IPS-NIHi11 (cell line): ENCODE measurements around the gene ZNF783.
"Not testable (repeated sequence)": the region's sequence is repeated elsewhere in the genome, so short reads cannot be mapped to it uniquely, and the experiment has no call there.

Experiments
- DNase-seq: peaks from one replicate; pipeline ENCODE4 v3.0.0; 2012; ENCODE audit warnings: mixed read lengths, low spot score

Gene ZNF783

GRCh38 chr7:149330914-149331567 is 69.0 kb downstream of the ZNF783 start:
- no peak for DNase-seq

GRCh38 chr7:149332602-149333320 is 70.8 kb downstream of the ZNF783 start:
- not testable (repeated sequence) for DNase-seq

GRCh38 chr7:149333321-149333717 is 71.3 kb downstream of the ZNF783 start:
- no peak for DNase-seq

- DNase-seq = no peak
Measured at GRCh38 chr7:149334219-149334618, 72.2 kb downstream of the ZNF783 start.
